AG04450 (cell line): ENCODE measurements around the gene ENOX1. TPM values are rescaled to one million over a fixed set of nuclear protein-coding genes. Genes with fewer than 3 reads are reported as not detected.

ENCODE experiments used
- CTCF ChIA-PET: fragments of 300-600, 350-600 bp; formaldehyde crosslinking; extraction: SDS; loops from one replicate; lab custom pipeline; 2022; ENCODE audit warnings: antibody characterized with exemption, inconsistent platforms; lab: Charles Lee
- POLR2A ChIA-PET: fragments of 350-600 bp; formaldehyde crosslinking; extraction: SDS; loops from one replicate; lab custom pipeline; 2021; ENCODE audit warnings: antibody characterized with exemption, inconsistent platforms; lab: Yijun Ruan, JAX
- DNase-seq: peaks from one replicate; pipeline ENCODE4 v3.0.0-alpha.2; 2011; ENCODE audit warnings: low read depth, low spot score
- H3K27ac ChIP-seq: one replicate; pipeline ENCODE4 v1.5.1; 2012; ENCODE audit warnings: low read depth, low read length, control low read depth
- H3K27me3 ChIP-seq: one replicate; pipeline ENCODE4 v1.6.0; 2012; ENCODE audit warnings: low read length; ENCODE audit not compliant: control insufficient read depth, insufficient read depth
- H3K4me3 ChIP-seq: 2 replicates; pipeline ENCODE4 v1.5.1; 2011; ENCODE audit warnings: mild to moderate bottlenecking, low read depth, low read length, control low read depth
- H3K9me3 ChIP-seq: 2 replicates; pipeline ENCODE4 v1.5.1; 2012; ENCODE audit warnings: low read length; ENCODE audit not compliant: control insufficient read depth, insufficient read depth
- CTCF ChIP-seq: IDR thresholded peaks from 2 replicates; pipeline ENCODE4 v1.5.1; 2011; ENCODE audit warnings: low read depth, low read length, control low read depth, inconsistent platforms
- polyA plus RNA-seq: library from polyadenylated mRNA; depleted of rRNA; stranded (reverse); fragments of >200 nt; gene quantifications from 2 replicates; pipeline ENCODE4 v1.2.3, GENCODE V29; 2011

Gene ENOX1
- polyA plus RNA-seq, 1 experiment: 3.9 TPM

- peaks cover 17% of the 10 kb centered on the region for H3K9me3 ChIP-seq
- TF ChIP-seq CTCF: no peak
- CTCF ChIA-PET: no interaction called here
- H3K27ac ChIP-seq: no peak overlapping the region
- DNase-seq: no peak
- H3K27me3 ChIP-seq: no peaks in the 10 kb centered on the region
- H3K4me3 ChIP-seq: no peak overlapping the region
- POLR2A ChIA-PET: no interaction called here
Observed at GRCh38 chr13:43414111-43414510, 372.7 kb downstream of the ENOX1 start.

GRCh38 chr13:43411741-43412140 is 375.0 kb downstream of the ENOX1 start:
- ChIA-PET CTCF (no interaction called here), POLR2A (interaction anchor here (0.5 kb wide), 1 partner anchor 27 kb away, joined by 6 read pairs; no protein-coding TSS in a partner anchor)
- DNase-seq: no peak
- H3K27ac ChIP-seq: no peak overlapping the region
- no peak for TF ChIP-seq CTCF
- H3K27me3 ChIP-seq: no peaks in the 10 kb centered on the region
- H3K9me3 ChIP-seq: peaks cover 13% of the 10 kb centered on the region
- H3K4me3 ChIP-seq: no peak overlapping the region

- no peaks in the 10 kb centered on the region for H3K27me3 ChIP-seq
- DNase-seq: no peak
- ChIA-PET POLR2A (no interaction called here), CTCF (no interaction called here)
- H3K4me3 ChIP-seq: no peak overlapping the region
- H3K27ac ChIP-seq: no peak overlapping the region
- H3K9me3 ChIP-seq: peaks cover 7% of the 10 kb centered on the region
- no peak for TF ChIP-seq CTCF
Observed at GRCh38 chr13:43411211-43411610, 375.6 kb downstream of the ENOX1 start.

GRCh38 chr13:43408274-43408673 is 378.5 kb downstream of the ENOX1 start:
- H3K4me3 ChIP-seq: no peak overlapping the region
- no peak overlapping the region for H3K27ac ChIP-seq
- no peaks in the 10 kb centered on the region for H3K27me3 ChIP-seq
- ChIA-PET CTCF (no interaction called here), POLR2A (no interaction called here)
- no peak for DNase-seq
- H3K9me3 ChIP-seq: no peaks in the 10 kb centered on the region
- no peak for TF ChIP-seq CTCF

- no peak for TF ChIP-seq CTCF
- CTCF ChIA-PET: no interaction called here
- POLR2A ChIA-PET: no interaction called here
Observed at GRCh38 chr13:43407023-43407581, 379.7 kb downstream of the ENOX1 start.

More at GRCh38 chr13:43407023-43407581, 379.7 kb downstream of the ENOX1 start:
- Histone ChIP-seq H3K27me3 (no peaks in the 10 kb centered on the region), H3K27ac (no peak overlapping the region), H3K4me3 (no peak overlapping the region), H3K9me3 (no peaks in the 10 kb centered on the region)
- DNase-seq: no peak
